Stimulated activated CD4-positive, alpha-beta T cell treated with anti-CD3 and anti-CD28 coated beads, Interleukin-4, amount 100 ng/mL, for 4 hours (primary cell): Measurements from ENCODE around the gene LAMC2.

Experiments
- DNase-seq, 2 experiments: peaks; one replicate each; pipeline ENCODE4 v3.0.0-alpha.2; 2020

Gene LAMC2

GRCh38 chr1:183289051-183289496 is 103.0 kb downstream of the LAMC2 start:
- no peak for DNase-seq

- DNase-seq = no peak
Observed at GRCh38 chr1:183290628-183291027, 104.6 kb downstream of the LAMC2 start.

- DNase-seq = no peak
Observed at GRCh38 chr1:183291216-183291762, 105.2 kb downstream of the LAMC2 start.

GRCh38 chr1:183291802-183292514 is 105.9 kb downstream of the LAMC2 start:
- no peak for DNase-seq

GRCh38 chr1:183293241-183293640 is 107.2 kb downstream of the LAMC2 start:
- no peak for DNase-seq

- no peak for DNase-seq
Observed at GRCh38 chr1:183293876-183294275, 107.8 kb downstream of the LAMC2 start.
